Stomach (tissue), 4 donors: ENCODE data around the gene SSBP3.

Source experiments
- POLR2A ChIP-seq, 4 donors: fragments of 450-650 bp; IDR thresholded peaks; one replicate each; pipeline ENCODE4 v1.6.1; 2016; ENCODE audit warnings: antibody characterized with exemption in 4 of 4, control low read depth in 2 of 4, mild to moderate bottlenecking in 1 of 4, moderate library complexity in 1 of 4
- POLR2AphosphoS5 ChIP-seq, 3 donors: sonication (generic); formaldehyde crosslinking; IDR thresholded peaks; one replicate each; pipeline ENCODE4 v1.6.1; 2016; ENCODE audit warnings: antibody characterized with exemption in 3 of 3
- TF ChIP-seq, protein P1 (sequence below), 7 experiments: fragments of 450-650 bp in 4 of 7; fragments of 200-600 bp in 3 of 7; sonication (generic) in 3 of 7; IDR thresholded peaks; one replicate each; pipeline ENCODE4 v1.5.1; 2016 to 2019; ENCODE audit warnings: antibody characterized with exemption in 7 of 7, control low read depth in 2 of 7, mild to moderate bottlenecking in 1 of 7

DNA sequence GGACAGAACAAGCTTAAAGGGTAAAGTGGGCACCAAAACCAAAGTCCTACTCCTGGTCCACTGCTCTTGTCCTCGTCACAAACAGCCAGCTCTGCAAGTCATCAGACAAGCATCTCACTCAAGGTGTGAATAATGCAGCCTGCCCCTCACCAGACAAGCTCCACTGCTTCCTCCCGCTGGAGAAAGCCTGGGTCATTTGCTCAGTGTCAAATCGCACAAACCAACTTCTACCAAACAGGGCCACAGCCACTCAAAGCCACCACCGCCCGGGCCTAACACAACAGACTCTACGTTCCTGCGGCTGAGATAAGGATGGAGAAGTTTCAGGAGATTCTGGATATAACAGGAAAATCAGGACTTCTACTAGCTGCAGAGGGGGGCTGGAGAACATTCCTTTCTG, 3.3 kb downstream of the SSBP3 start:
- TF ChIP-seq, protein P1, sequence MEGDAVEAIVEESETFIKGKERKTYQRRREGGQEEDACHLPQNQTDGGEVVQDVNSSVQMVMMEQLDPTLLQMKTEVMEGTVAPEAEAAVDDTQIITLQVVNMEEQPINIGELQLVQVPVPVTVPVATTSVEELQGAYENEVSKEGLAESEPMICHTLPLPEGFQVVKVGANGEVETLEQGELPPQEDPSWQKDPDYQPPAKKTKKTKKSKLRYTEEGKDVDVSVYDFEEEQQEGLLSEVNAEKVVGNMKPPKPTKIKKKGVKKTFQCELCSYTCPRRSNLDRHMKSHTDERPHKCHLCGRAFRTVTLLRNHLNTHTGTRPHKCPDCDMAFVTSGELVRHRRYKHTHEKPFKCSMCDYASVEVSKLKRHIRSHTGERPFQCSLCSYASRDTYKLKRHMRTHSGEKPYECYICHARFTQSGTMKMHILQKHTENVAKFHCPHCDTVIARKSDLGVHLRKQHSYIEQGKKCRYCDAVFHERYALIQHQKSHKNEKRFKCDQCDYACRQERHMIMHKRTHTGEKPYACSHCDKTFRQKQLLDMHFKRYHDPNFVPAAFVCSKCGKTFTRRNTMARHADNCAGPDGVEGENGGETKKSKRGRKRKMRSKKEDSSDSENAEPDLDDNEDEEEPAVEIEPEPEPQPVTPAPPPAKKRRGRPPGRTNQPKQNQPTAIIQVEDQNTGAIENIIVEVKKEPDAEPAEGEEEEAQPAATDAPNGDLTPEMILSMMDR (IDR thresholded peaks at IDR 0.05): no peak
- TF ChIP-seq POLR2AphosphoS5 (IDR thresholded peaks at IDR 0.05) (peak in 1 of 3 donors; percentile 4), POLR2A (IDR thresholded peaks at IDR 0.05) (no peak)
